BE2C (cell line): Measurements from ENCODE around the gene TRIM52.
"Not testable (repeated sequence)": the region's sequence is repeated elsewhere in the genome, so short reads cannot be mapped to it uniquely, and the experiment has no call there.

Experiments used
- DNase-seq: peaks from one replicate; pipeline ENCODE4 v3.0.0-alpha.2; 2020
- H3K27me3 ChIP-seq: fragments of 250-450 bp; sonication (Bioruptor Pico); 2 replicates; pipeline ENCODE4 v1.5.1; 2020; ENCODE audit warnings: mild to moderate bottlenecking
- H3K36me3 ChIP-seq: fragments of 250-450 bp; sonication (Bioruptor Pico); 2 replicates; pipeline ENCODE4 v1.5.1; 2020; ENCODE audit warnings: mild to moderate bottlenecking
- H3K4me1 ChIP-seq: fragments of 250-450 bp; sonication (Bioruptor Pico); 2 replicates; pipeline ENCODE4 v1.5.1; 2020
- H3K4me3 ChIP-seq: 2 replicates; pipeline ENCODE4 v1.5.1; 2011; ENCODE audit warnings: low read depth, low read length
- H3K9me3 ChIP-seq: fragments of 250-450 bp; sonication (Bioruptor Pico); 2 replicates; pipeline ENCODE4 v1.5.1; 2020
- CTCF ChIP-seq: IDR thresholded peaks from 2 replicates; pipeline ENCODE4 v1.5.1; 2012; ENCODE audit warnings: mild to moderate bottlenecking, low read depth, low read length

The TRIM52 gene

DNA sequence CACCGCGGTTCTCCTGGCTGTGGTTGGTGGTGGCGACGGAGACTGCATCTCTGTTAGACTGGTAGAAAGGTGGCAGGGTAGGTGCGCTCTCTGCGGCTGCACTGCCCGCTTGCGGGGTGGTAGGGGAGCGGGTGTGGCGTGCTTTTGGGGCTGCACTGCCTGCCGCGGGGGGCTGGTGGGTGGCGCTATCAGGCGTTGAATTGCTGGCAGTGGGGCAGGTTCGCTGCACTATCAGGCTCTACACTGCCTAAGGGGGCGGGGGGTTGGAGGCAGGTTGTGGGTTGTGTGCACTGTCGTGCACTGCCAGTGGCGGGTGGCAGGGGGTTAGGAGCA, 21.0 kb upstream of the TRIM52 start:
- TF ChIP-seq CTCF, result no peak
- Histone ChIP-seq H3K4me3 (no peak overlapping the region), H3K4me1 (no peaks in the 10 kb centered on the region), H3K27me3 (no peaks in the 10 kb centered on the region), H3K9me3 (no peaks in the 10 kb centered on the region), H3K36me3 (no peaks in the 10 kb centered on the region)
- no peak for DNase-seq

GRCh38 chr5:181281077-181281983, 20.4 kb upstream of the TRIM52 start:
- no peaks in the 10 kb centered on the region for H3K27me3 ChIP-seq
- H3K9me3 ChIP-seq, result no peaks in the 10 kb centered on the region
- H3K4me1 ChIP-seq, result no peaks in the 10 kb centered on the region
- TF ChIP-seq CTCF, result no peak
- H3K4me3 ChIP-seq, result no peak overlapping the region
- DNase-seq, result no peak
- H3K36me3 ChIP-seq, result no peaks in the 10 kb centered on the region

GRCh38 chr5:181280251-181280762, 19.4 kb upstream of the TRIM52 start:
- TF ChIP-seq CTCF, result no peak
- Histone ChIP-seq H3K9me3 (no peaks in the 10 kb centered on the region), H3K4me3 (no peak overlapping the region), H3K27me3 (no peaks in the 10 kb centered on the region), H3K4me1 (no peaks in the 10 kb centered on the region), H3K36me3 (no peaks in the 10 kb centered on the region)
- no peak for DNase-seq

DNA sequence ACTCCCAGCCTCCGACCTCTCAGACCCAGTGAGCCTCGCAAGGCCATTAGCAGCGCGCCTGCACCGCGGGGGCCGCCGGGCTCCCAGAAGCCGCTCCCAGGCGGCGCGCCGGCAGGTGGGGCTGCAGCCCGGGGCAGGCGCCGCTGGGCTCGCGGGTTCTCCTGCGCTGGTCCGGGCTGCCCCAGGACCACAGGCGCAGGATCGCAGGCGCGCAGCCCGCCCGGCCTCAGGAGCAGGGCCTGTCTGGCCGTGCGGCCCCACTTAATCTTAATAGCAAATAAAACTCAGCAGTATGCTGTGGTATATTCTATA, 12.4 kb upstream of the TRIM52 start:
- not testable (repeated sequence) for H3K9me3 ChIP-seq, H3K36me3 ChIP-seq, H3K4me3 ChIP-seq, DNase-seq, H3K4me1 ChIP-seq, H3K27me3 ChIP-seq

DNA sequence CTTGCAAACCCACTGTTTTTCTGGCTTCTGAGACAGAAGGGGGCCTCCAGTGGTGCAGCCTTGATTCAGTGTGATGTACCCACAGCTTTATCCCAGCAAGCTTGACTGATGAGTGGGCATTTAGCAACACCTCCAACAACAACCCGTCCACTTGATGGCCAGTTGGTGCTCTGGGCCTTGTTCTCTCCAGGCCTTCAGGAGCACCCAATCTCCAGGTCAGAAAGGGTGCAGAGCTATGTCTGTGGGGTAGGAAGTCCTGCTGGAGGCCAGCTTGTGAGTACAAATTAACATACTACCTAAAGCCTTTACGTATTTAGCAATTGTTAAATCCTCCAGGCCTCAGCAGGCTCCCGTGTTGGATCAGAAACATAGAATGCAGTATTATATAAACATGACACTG, 10.1 kb upstream of the TRIM52 start:
- H3K27me3 ChIP-seq, result no peaks in the 10 kb centered on the region
- no peak for TF ChIP-seq CTCF
- DNase-seq, result no peak
- no peaks in the 10 kb centered on the region for H3K9me3 ChIP-seq
- no peaks in the 10 kb centered on the region for H3K36me3 ChIP-seq
- H3K4me3 ChIP-seq, result no peak overlapping the region
- no peaks in the 10 kb centered on the region for H3K4me1 ChIP-seq

- H3K36me3 ChIP-seq, DNase-seq, H3K4me3 ChIP-seq, H3K27me3 ChIP-seq, H3K4me1 ChIP-seq, H3K9me3 ChIP-seq: not testable (repeated sequence)
Measured at GRCh38 chr5:181267907-181268306, 7.0 kb upstream of the TRIM52 start.

GRCh38 chr5:181267291-181267904, 6.5 kb upstream of the TRIM52 start:
- H3K27me3 ChIP-seq, H3K9me3 ChIP-seq, H3K4me3 ChIP-seq, H3K4me1 ChIP-seq, DNase-seq, H3K36me3 ChIP-seq: not testable (repeated sequence)
